CD8-positive, alpha-beta memory T cell (primary cell): ENCODE results near the gene TXLNA. TPM values are rescaled to one million over a fixed set of nuclear protein-coding genes. Genes with fewer than 3 reads are reported as not detected.
A peak's percentile ranks its signal among the peaks of the same experiment; 100 is the strongest.

Source experiments
- CTCF ChIA-PET: fragments of 350-600 bp; sonication (Branson Sonifier 250); formaldehyde crosslinking; loops from one replicate; lab custom pipeline; 2021; ENCODE audit warnings: antibody characterized with exemption; lab: Charles Lee
- POLR2A ChIA-PET: fragments of 350-600 bp; sonication (Branson Sonifier 250); formaldehyde crosslinking; loops from one replicate; lab custom pipeline; 2021; ENCODE audit warnings: antibody characterized with exemption; lab: Charles Lee
- DNase-seq, 5 donors: peaks; one replicate each; pipeline versions ENCODE4 v3.0.0 to v3.0.0-alpha.2; 2020 to 2022; ENCODE audit warnings: mixed read lengths in 1 of 5
- H3K27ac ChIP-seq: one replicate; pipeline ENCODE4 v1.7.0; 2013; ENCODE audit warnings: low read depth, mild to moderate bottlenecking, low read length, moderate library complexity
- H3K27me3 ChIP-seq: 2 replicates; pipeline ENCODE4 v1.7.0; 2013; ENCODE audit warnings: low read length, mild to moderate bottlenecking; ENCODE audit not compliant: insufficient read depth, poor library complexity, severe bottlenecking
- H3K36me3 ChIP-seq: 2 replicates; pipeline ENCODE4 v1.7.0; 2013; ENCODE audit warnings: mild to moderate bottlenecking, low read length, moderate library complexity; ENCODE audit not compliant: insufficient read depth
- H3K4me1 ChIP-seq: 2 replicates; pipeline ENCODE4 v1.7.0; 2013; ENCODE audit warnings: mild to moderate bottlenecking, low read length, moderate library complexity; ENCODE audit not compliant: insufficient read depth
- H3K4me3 ChIP-seq: 2 replicates; pipeline ENCODE4 v1.7.0; 2013; ENCODE audit warnings: mild to moderate bottlenecking, low read length
- H3K9me3 ChIP-seq: 2 replicates; pipeline ENCODE4 v1.7.0; 2013; ENCODE audit warnings: mild to moderate bottlenecking, low read length
- H3K27ac Mint-ChIP-seq, 8 donors: one replicate each; pipeline ENCODE4 v1.8.0; 2020 to 2021; ENCODE audit warnings: mixed read lengths in 8 of 8, mild to moderate bottlenecking in 6 of 8, inconsistent platforms in 3 of 8, moderate library complexity in 3 of 8
- H3K27me3 Mint-ChIP-seq, 2 donors: one replicate each; pipeline ENCODE4 v1.8.0; 2020 to 2021; ENCODE audit warnings: mixed read lengths in 2 of 2, mild to moderate bottlenecking in 1 of 2, moderate library complexity in 1 of 2
- H3K36me3 Mint-ChIP-seq, 3 donors: one replicate each; pipeline ENCODE4 v1.8.0; 2020 to 2021; ENCODE audit warnings: mixed read lengths in 3 of 3, inconsistent platforms in 1 of 3, mild to moderate bottlenecking in 1 of 3
- H3K4me1 Mint-ChIP-seq, 3 donors: one replicate each; pipeline ENCODE4 v1.8.0; 2020 to 2021; ENCODE audit warnings: mixed read lengths in 3 of 3, inconsistent platforms in 1 of 3, mild to moderate bottlenecking in 1 of 3
- H3K4me3 Mint-ChIP-seq, 7 donors: one replicate each; pipeline ENCODE4 v1.8.0; 2020 to 2021; ENCODE audit warnings: mixed read lengths in 7 of 7, mild to moderate bottlenecking in 6 of 7, moderate library complexity in 4 of 7, inconsistent platforms in 2 of 7
- H3K9me3 Mint-ChIP-seq, 5 donors: one replicate each; pipeline ENCODE4 v1.8.0; 2020 to 2022; ENCODE audit warnings: mixed read lengths in 5 of 5, mild to moderate bottlenecking in 3 of 5, moderate library complexity in 2 of 5, inconsistent platforms in 1 of 5
- polyA plus RNA-seq: library from polyadenylated mRNA; unstranded; fragments of 300-500 nt; fragmentation: Illumina TruSeq; gene quantifications from one replicate; pipeline ENCODE4 v1.2.3, GENCODE V29; 2021
- total RNA-seq, 2 experiments: library from RNA; stranded (reverse); gene quantifications; one replicate each; pipeline ENCODE4 v1.2.3, GENCODE V29; 2021

The TXLNA gene
- total and polyA plus RNA-seq, 3 experiments from 2014 or later = 31.2 to 99.9 (median 99.0) TPM

DNA sequence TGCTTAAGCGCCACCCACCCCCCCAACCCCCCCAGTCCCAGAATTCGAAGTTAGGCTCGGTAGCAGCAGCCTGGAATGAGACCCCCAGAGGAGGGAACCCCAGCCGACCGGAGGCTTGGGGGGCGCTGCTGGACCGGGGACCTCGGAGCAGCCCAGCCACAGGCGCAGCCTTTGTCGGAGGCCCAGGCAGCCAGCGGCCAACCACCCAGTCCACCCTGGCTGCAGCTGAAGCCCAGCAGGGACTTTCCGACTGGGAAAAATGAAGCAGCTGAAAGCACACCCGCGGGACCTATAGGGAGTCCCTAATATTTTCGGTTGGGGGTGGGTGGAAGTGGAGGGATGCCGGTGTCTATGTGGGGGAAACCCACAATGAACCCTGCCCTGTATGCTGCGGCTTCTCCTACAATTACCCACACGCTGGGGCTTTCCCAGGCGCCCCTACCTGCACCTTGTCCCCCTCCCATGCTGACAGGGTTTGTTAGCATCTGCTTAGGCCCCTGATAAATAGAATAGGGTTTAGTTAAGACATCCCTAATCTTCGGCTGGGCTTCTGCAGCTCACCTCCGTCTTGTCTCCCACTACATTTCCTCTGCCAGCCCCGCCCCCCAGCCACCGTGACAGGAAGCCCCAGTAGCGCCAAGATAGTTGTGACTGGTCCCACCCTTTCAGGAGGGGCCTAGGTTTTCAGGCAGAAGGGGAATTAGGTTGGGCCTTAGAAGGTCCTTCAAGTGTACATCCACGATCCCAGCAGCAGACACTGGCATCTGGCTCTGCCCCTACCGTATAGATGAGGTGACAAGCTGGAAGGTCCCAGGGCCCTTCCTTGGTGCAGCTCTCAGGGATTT, 21.8 kb downstream of the TXLNA start:
- ChIA-PET POLR2A (interaction anchor here (1.0 to 2.4 kb wide), 8 partner anchors 10 to 193 kb away, joined by 3 to 12 read pairs (median 4); partner anchors contain the start of genes BSDC1, KPNA6, MARCKSL1 and TXLNA), CTCF (interaction anchor here (0.5 to 4.0 kb wide), 5 partner anchors 9 to 200 kb away, joined by 3 to 11 read pairs (median 5); no protein-coding TSS in a partner anchor)
- H3K9me3 ChIP-seq = no peaks in the 10 kb centered on the region
- peaks cover 0 to 23% (median 2%) of the 10 kb centered on the region in 3 donors for H3K36me3 Mint-ChIP-seq
- H3K4me1 ChIP-seq = peaks cover 47% of the 10 kb centered on the region
- no peaks in the 10 kb centered on the region for H3K9me3 Mint-ChIP-seq
- H3K4me3 Mint-ChIP-seq = peak overlapping the region; percentile 83 to 98 (median 92)
- no peaks in the 10 kb centered on the region for H3K27me3 ChIP-seq
- H3K4me1 Mint-ChIP-seq = peaks cover 43 to 77% (median 53%) of the 10 kb centered on the region in 3 donors
- H3K36me3 ChIP-seq = no peaks in the 10 kb centered on the region
- H3K27ac ChIP-seq = peak overlapping the region; percentile 81
- DNase-seq = peak; percentile 71 to 86 (median 77)
- peak overlapping the region; percentile 86 to 99 (median 96) for H3K27ac Mint-ChIP-seq
- peak overlapping the region; percentile 96 for H3K4me3 ChIP-seq
- peaks cover 0 to 2% of the 10 kb centered on the region in 2 donors for H3K27me3 Mint-ChIP-seq

DNA sequence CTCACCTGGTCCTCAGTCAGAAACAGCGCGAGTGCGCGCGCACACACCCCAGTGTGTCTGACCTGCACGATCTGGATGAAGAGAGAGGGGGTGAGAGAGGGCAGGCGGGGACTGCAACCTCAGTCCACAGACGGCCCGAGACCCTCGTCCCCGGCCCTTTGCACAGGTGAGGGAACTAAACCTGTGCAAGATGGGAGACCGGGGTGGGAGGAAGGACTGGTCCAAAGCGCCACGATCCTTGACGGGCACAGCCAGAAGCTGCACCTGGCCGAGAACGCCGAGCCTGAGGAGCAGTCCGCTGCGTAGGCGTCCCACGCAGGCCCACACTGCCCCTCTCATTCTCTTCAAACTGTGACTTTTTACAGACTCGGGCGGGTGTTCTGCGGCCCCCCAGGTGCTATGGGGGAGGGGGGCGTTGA, 25.5 kb downstream of the TXLNA start:
- peak overlapping the region; percentile 86 for H3K4me3 ChIP-seq
- POLR2A ChIA-PET = interaction anchor here (1.6 to 1.7 kb wide), 2 partner anchors 25 to 189 kb away, joined by 4 to 9 read pairs; partner anchors contain the start of gene BSDC1
- H3K4me1 Mint-ChIP-seq = peaks cover 26 to 50% (median 37%) of the 10 kb centered on the region in 3 donors

DNA sequence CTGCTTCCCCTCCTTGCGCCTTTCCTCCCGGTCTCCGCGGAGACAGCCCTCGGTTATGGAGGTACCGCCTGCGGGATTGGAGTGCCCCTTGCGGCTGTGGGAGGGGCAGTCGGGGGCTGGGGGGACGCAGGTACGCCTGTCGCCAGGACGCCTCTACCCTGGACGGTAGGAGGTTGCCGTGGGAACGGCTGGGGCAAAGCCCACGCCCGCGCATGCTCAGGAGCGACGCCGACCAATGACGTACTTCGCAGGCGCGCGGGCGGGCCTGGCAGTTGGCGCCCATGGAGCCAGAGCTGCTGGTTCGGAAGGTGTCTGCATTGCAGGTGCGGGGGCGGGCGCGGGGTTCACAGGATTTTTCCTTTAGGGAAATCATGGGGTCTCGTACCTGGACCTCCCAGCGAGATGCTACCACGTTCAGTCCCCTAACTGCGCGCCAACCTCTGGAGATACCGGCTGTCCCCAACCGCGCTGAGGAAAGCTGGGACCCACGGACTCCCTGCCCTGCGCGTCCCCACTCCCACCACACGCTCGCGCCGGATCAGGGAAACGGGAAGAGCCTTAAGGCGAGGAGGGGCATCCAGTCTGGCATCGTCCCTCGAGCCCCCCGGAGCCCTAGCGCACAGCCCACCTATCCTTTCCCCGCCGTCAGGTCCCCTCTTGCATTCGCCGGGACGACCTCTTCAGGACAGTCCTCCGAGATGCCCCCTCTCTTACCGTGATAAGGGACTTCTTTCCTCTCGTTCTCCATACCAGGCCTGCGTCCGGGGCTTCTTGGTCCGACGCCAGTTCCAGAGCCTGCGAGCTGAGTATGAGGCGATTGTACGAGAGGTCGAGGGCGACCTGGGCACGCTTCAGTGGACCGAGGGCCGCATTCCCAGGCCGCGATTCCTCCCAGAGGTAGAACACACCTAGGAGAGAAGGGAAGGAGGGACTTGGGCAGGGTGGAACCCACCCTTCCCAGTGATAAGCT, 26.2 kb downstream of the TXLNA start, which contains the start of gene IQCC:
Gene IQCC, plus strand, starts transcription at position 271 of the 970 bp plus-strand sequence. Its CDS starts 11 bp downstream, at position 282.
- Mint-ChIP-seq H3K36me3 (peaks cover 0 to 6% (median 0%) of the 10 kb centered on the region in 3 donors), H3K9me3 (no peaks in the 10 kb centered on the region), H3K4me3 (peak within 1 kb of the TSS; percentile 86 to 96 (median 87)), H3K27me3 (no peaks in the 10 kb centered on the region), H3K27ac (peak within 1 kb of the TSS; percentile 65 to 98 (median 91)), H3K4me1 (peaks cover 20 to 45% (median 31%) of the 10 kb centered on the region in 3 donors)
- Histone ChIP-seq H3K9me3 (no peaks in the 10 kb centered on the region), H3K27me3 (no peaks in the 10 kb centered on the region), H3K36me3 (no peaks in the 10 kb centered on the region), H3K4me1 (peaks cover 29% of the 10 kb centered on the region), H3K27ac (peak within 1 kb of the TSS; percentile 76), H3K4me3 (peak within 1 kb of the TSS; percentile 86)
- POLR2A ChIA-PET = interaction anchor here (0.5 to 1.7 kb wide), 6 partner anchors 9 to 189 kb away, joined by 3 to 9 read pairs (median 4); partner anchors contain the start of gene BSDC1
- CTCF ChIA-PET = interaction anchor here (0.9 to 2.1 kb wide), 8 partner anchors 10 to 130 kb away, joined by 3 to 6 read pairs (median 3); partner anchors contain the start of gene MARCKSL1
- DNase-seq = peak; percentile 81 to 91 (median 84)

More for the DNA sequence above, 25.5 kb downstream of the TXLNA start:
- peaks cover 0 to 8% (median 0%) of the 10 kb centered on the region in 3 donors for H3K36me3 Mint-ChIP-seq
- peak overlapping the region; percentile 26 to 98 (median 91) for H3K27ac Mint-ChIP-seq
- no peak for DNase-seq
- Histone ChIP-seq H3K27me3 (no peaks in the 10 kb centered on the region), H3K27ac (peak overlapping the region; percentile 76), H3K36me3 (no peaks in the 10 kb centered on the region), H3K4me1 (peaks cover 33% of the 10 kb centered on the region), H3K9me3 (no peaks in the 10 kb centered on the region)
- H3K27me3 Mint-ChIP-seq = peaks cover 0 to 2% of the 10 kb centered on the region in 2 donors
- no peaks in the 10 kb centered on the region for H3K9me3 Mint-ChIP-seq
- CTCF ChIA-PET = interaction anchor here (1.0 to 1.9 kb wide), 3 partner anchors 12 to 43 kb away, joined by 3 to 6 read pairs (median 3); no protein-coding TSS in a partner anchor
- peak overlapping the region; percentile 86 to 96 (median 87) for H3K4me3 Mint-ChIP-seq

DNA sequence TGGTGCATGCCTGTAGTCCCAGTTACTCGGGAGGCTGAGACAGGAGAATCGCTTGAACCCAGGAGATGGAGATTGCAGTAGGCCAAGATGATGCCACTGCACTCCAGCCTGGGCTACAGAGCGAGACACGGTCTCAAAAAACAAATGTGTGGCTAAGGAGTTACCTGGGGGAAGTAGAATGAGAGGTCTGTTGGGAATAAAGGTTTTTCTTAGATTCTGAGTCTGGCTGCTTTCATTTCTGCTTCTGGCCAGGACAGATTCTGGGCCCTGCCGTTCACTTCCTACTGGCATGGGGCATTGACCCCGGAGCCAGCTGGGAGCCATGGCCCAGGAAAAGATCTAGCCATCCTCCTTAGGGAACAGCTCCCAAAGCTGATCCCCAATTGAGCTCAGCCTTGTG, 29.0 kb downstream of the TXLNA start:
- Mint-ChIP-seq H3K4me3 (no peak overlapping the region), H3K9me3 (no peaks in the 10 kb centered on the region), H3K4me1 (peaks cover 5 to 27% (median 15%) of the 10 kb centered on the region in 3 donors), H3K36me3 (peaks cover 0 to 1% (median 0%) of the 10 kb centered on the region in 3 donors), H3K27me3 (no peaks in the 10 kb centered on the region), H3K27ac (peak overlapping the region in 2 of 8 donors; percentile 27 to 61)
- H3K36me3 ChIP-seq = no peaks in the 10 kb centered on the region
- H3K4me3 ChIP-seq = no peak overlapping the region
- POLR2A ChIA-PET = interaction anchor here (0.6 kb wide), 1 partner anchor 136 kb away, joined by 3 read pairs; no protein-coding TSS in a partner anchor
- peaks cover 17% of the 10 kb centered on the region for H3K4me1 ChIP-seq
- CTCF ChIA-PET = no interaction called here
- H3K27ac ChIP-seq = no peak overlapping the region
- H3K9me3 ChIP-seq = no peaks in the 10 kb centered on the region
- no peak for DNase-seq
- H3K27me3 ChIP-seq = no peaks in the 10 kb centered on the region

DNA sequence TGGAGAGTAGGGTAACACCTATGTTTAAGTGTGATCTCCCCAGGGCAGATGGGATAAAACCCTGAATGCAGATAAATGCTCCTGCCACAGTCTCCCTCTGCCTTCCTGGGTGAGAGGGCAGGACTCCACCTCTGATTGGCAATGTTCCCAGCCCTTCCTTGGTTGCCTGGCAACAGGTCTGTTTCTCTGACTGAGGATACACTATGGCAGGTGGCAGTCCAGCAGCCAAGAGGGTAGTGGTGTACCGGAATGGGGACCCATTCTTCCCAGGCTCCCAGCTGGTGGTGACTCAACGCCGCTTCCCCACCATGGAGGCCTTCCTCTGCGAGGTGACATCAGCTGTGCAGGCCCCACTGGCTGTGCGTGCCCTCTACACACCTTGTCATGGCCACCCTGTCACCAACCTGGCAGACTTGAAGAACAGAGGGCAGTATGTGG, 29.4 kb downstream of the TXLNA start, which contains the start of gene DCDC2B:
Gene DCDC2B, plus strand, starts transcription at position 199 of the 438 bp plus-strand sequence. Its CDS starts 5 bp downstream, at position 204.
- no peaks in the 10 kb centered on the region for H3K27me3 ChIP-seq
- Mint-ChIP-seq H3K27me3 (no peaks in the 10 kb centered on the region), H3K36me3 (no peaks in the 10 kb centered on the region), H3K27ac (peak within 1 kb of the TSS in 4 of 8 donors; percentile 11 to 61 (median 24)), H3K4me3 (no peak within 1 kb of the TSS), H3K4me1 (peaks cover 5 to 23% (median 13%) of the 10 kb centered on the region in 3 donors), H3K9me3 (no peaks in the 10 kb centered on the region)
- ChIA-PET CTCF (interaction anchor here (1.2 kb wide), 1 partner anchor 39 kb away, joined by 3 read pairs; no protein-coding TSS in a partner anchor), POLR2A (interaction anchor here (0.6 kb wide), 1 partner anchor 136 kb away, joined by 3 read pairs; no protein-coding TSS in a partner anchor)
- DNase-seq = no peak
- no peak within 1 kb of the TSS for H3K27ac ChIP-seq
- H3K9me3 ChIP-seq = no peaks in the 10 kb centered on the region
- peaks cover 17% of the 10 kb centered on the region for H3K4me1 ChIP-seq
- no peak within 1 kb of the TSS for H3K4me3 ChIP-seq
- no peaks in the 10 kb centered on the region for H3K36me3 ChIP-seq

DNA sequence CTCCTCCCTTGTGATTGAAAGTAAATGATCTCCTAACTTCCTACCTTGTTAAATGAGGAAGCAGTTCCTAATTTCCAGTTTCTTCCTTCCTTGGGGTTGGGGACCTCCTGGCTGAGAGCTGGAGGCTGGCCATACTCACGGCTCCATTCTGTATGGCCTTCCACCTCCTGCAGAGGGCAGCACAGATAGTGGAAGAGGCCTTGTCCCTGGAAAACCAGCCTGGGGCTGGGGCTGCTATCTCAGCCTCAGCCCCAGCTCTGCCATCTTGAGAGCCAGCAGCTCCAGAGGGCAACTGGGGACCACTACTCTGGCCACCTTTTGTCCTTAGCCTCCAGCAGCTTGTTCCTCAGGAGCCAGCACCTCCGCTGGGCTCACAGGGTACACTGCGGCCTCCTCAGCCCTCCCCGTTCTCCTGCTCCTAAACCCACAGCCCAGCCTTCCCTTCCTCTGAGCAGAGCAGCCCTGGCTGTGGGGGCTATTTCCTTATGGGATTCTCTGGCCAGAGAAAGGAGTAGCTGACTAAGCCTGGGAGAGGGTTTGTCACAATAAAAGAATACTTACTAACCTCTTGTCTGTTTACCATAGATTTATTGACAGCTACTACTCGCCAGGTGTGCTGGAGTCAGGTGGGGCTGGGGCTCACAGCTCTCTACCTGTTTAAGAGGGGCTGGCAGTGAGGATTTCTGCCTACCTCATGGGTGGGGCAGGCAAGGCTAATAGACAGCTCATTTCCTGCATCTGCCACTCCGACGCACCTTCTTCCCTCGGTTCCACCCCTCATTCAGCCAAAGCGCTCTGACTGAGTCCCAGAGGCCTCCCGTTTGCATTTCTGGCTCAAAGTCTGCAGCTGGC, 36.4 kb downstream of the TXLNA start:
- H3K27me3 ChIP-seq = no peaks in the 10 kb centered on the region
- CTCF ChIA-PET = interaction anchor here (0.6 to 6.6 kb wide), 38 partner anchors 9 to 209 kb away, joined by 3 to 40 read pairs (median 5); partner anchors contain the start of genes BSDC1, CCDC28B, FAM167B and FAM229A
- Mint-ChIP-seq H3K36me3 (peaks cover 0 to 46% (median 5%) of the 10 kb centered on the region in 3 donors), H3K4me3 (peak overlapping the region in 1 of 7 donors; percentile 18), H3K4me1 (peaks cover 6 to 20% (median 20%) of the 10 kb centered on the region in 3 donors), H3K27ac (peak overlapping the region in 7 of 8 donors; percentile 12 to 72 (median 33)), H3K9me3 (no peaks in the 10 kb centered on the region), H3K27me3 (no peaks in the 10 kb centered on the region)
- H3K4me1 ChIP-seq = peaks cover 14% of the 10 kb centered on the region
- no peak overlapping the region for H3K4me3 ChIP-seq
- H3K27ac ChIP-seq = no peak overlapping the region
- no peaks in the 10 kb centered on the region for H3K36me3 ChIP-seq
- H3K9me3 ChIP-seq = no peaks in the 10 kb centered on the region
- DNase-seq = peak; percentile 32 to 66 (median 38)
- POLR2A ChIA-PET = interaction anchor here (0.5 to 1.4 kb wide), 5 partner anchors 10 to 131 kb away, joined by 3 to 5 read pairs (median 3); partner anchors contain the start of genes IQCC, LCK and MARCKSL1
